Measurements from ENCODE around the gene ZSWIM6. TPM values are rescaled to one million over a fixed set of nuclear protein-coding genes. Genes with fewer than 3 reads are reported as not detected.

ZSWIM6 gene
- total RNA-seq, 1 experiment from 2014 or later, result 10.0 TPM

- Mint-ChIP-seq H3K9me3 (ENCODE audit: unreplicated experiment) (no peaks in the 10 kb centered on the region), H3K4me3 (ENCODE audit: unreplicated experiment) (no peak overlapping the region), H3K36me3 (ENCODE audit: insufficient read depth, unreplicated experiment) (no peaks in the 10 kb centered on the region), H3K27ac (ENCODE audit: unreplicated experiment) (no peak overlapping the region), H3K27me3 (ENCODE audit: insufficient read depth, unreplicated experiment) (no peaks in the 10 kb centered on the region), H3K4me1 (ENCODE audit: low read depth, unreplicated experiment) (peaks cover 22% of the 10 kb centered on the region)
- DNase-seq, result no peak
- H3K9me3 ChIP-seq, result no peaks in the 10 kb centered on the region
- ChIA-PET POLR2A (no interaction called here), CTCF (no interaction called here)
- no peak for TF ChIP-seq CTCF (IDR thresholded peaks at IDR 0.05; ENCODE audit: insufficient read depth in 1 of 2, low read depth in 1 of 2, low read length in 1 of 2, severe bottlenecking in 1 of 2, unreplicated experiment in 1 of 2)
- intact Hi-C loops (cut with micrococcal nuclease; ENCODE audit: unreplicated experiment), result no loop called here
- no peaks in the 10 kb centered on the region for H3K36me3 ChIP-seq (ENCODE audit: control insufficient read depth, insufficient read depth, low read length)
- no peak overlapping the region for H3K4me3 ChIP-seq (ENCODE audit: low read depth, low read length)
- H3K27me3 ChIP-seq (replicated peaks; ENCODE audit: control insufficient read depth, insufficient read depth, low read length), result no peaks in the 10 kb centered on the region
- no TSS peak for BruUV-seq (replicated peaks)
- H3K4me1 ChIP-seq, result peaks cover 24% of the 10 kb centered on the region
These were observed 34.0 kb upstream of the ZSWIM6 start for GRCh38 chr5:61298066-61298465.

GRCh38 chr5:61298580-61298979 is 33.5 kb upstream of the ZSWIM6 start:
- H3K27me3 ChIP-seq (replicated peaks; ENCODE audit: control insufficient read depth, insufficient read depth, low read length), result no peaks in the 10 kb centered on the region

GRCh38 chr5:61299261-61299681 is 32.8 kb upstream of the ZSWIM6 start:
- Histone ChIP-seq H3K4me3 (ENCODE audit: low read depth, low read length) (no peak overlapping the region), H3K36me3 (ENCODE audit: control insufficient read depth, insufficient read depth, low read length) (no peaks in the 10 kb centered on the region), H3K27me3 (replicated peaks; ENCODE audit: control insufficient read depth, insufficient read depth, low read length) (no peaks in the 10 kb centered on the region), H3K4me1 (peaks cover 33% of the 10 kb centered on the region), H3K9me3 (no peaks in the 10 kb centered on the region)
- CTCF ChIA-PET, result no interaction called here
- H3K4me1 Mint-ChIP-seq (ENCODE audit: low read depth, unreplicated experiment), result peaks cover 22% of the 10 kb centered on the region
- peak overlapping the region; percentile 9 for H3K27ac Mint-ChIP-seq (ENCODE audit: unreplicated experiment)
- no peaks in the 10 kb centered on the region for H3K36me3 Mint-ChIP-seq (ENCODE audit: insufficient read depth, unreplicated experiment)
- no peaks in the 10 kb centered on the region for H3K27me3 Mint-ChIP-seq (ENCODE audit: insufficient read depth, unreplicated experiment)
- no peak overlapping the region for H3K4me3 Mint-ChIP-seq (ENCODE audit: unreplicated experiment)
- no TSS peak for BruUV-seq (replicated peaks)
- intact Hi-C loops (cut with micrococcal nuclease; ENCODE audit: unreplicated experiment), result no loop called here
- DNase-seq, result no peak
- no peaks in the 10 kb centered on the region for H3K9me3 Mint-ChIP-seq (ENCODE audit: unreplicated experiment)
- TF ChIP-seq CTCF (IDR thresholded peaks at IDR 0.05; ENCODE audit: insufficient read depth in 1 of 2, low read depth in 1 of 2, low read length in 1 of 2, severe bottlenecking in 1 of 2, unreplicated experiment in 1 of 2), result no peak
- POLR2A ChIA-PET, result no interaction called here

More at GRCh38 chr5:61298580-61298979, 33.5 kb upstream of the ZSWIM6 start:
- intact Hi-C loops (cut with micrococcal nuclease; ENCODE audit: unreplicated experiment), result no loop called here
- no peak overlapping the region for H3K4me3 ChIP-seq (ENCODE audit: low read depth, low read length)
- H3K9me3 ChIP-seq, result no peaks in the 10 kb centered on the region
- ChIA-PET CTCF (no interaction called here), POLR2A (no interaction called here)
- H3K4me1 ChIP-seq, result peaks cover 26% of the 10 kb centered on the region
- TF ChIP-seq CTCF (IDR thresholded peaks at IDR 0.05; ENCODE audit: insufficient read depth in 1 of 2, low read depth in 1 of 2, low read length in 1 of 2, severe bottlenecking in 1 of 2, unreplicated experiment in 1 of 2), result no peak
- Mint-ChIP-seq H3K27ac (ENCODE audit: unreplicated experiment) (peak overlapping the region; percentile 9), H3K4me3 (ENCODE audit: unreplicated experiment) (no peak overlapping the region), H3K4me1 (ENCODE audit: low read depth, unreplicated experiment) (peaks cover 22% of the 10 kb centered on the region), H3K27me3 (ENCODE audit: insufficient read depth, unreplicated experiment) (no peaks in the 10 kb centered on the region), H3K36me3 (ENCODE audit: insufficient read depth, unreplicated experiment) (no peaks in the 10 kb centered on the region), H3K9me3 (ENCODE audit: unreplicated experiment) (no peaks in the 10 kb centered on the region)
- BruUV-seq (replicated peaks), result no TSS peak
- H3K36me3 ChIP-seq (ENCODE audit: control insufficient read depth, insufficient read depth, low read length), result no peaks in the 10 kb centered on the region
- no peak for DNase-seq

All from Caco-2 (cell line).